NCI-H82 treated with DMSO at 0.1 percent for 48 hours (cell line): ENCODE measurements around the gene ZNF304.

Experiments used
- DNase-seq: peaks from one replicate; lab custom pipeline; 2025; ENCODE audit not compliant: unreplicated experiment; lab: John Stamatoyannopoulos, UW

The ZNF304 gene

DNA sequence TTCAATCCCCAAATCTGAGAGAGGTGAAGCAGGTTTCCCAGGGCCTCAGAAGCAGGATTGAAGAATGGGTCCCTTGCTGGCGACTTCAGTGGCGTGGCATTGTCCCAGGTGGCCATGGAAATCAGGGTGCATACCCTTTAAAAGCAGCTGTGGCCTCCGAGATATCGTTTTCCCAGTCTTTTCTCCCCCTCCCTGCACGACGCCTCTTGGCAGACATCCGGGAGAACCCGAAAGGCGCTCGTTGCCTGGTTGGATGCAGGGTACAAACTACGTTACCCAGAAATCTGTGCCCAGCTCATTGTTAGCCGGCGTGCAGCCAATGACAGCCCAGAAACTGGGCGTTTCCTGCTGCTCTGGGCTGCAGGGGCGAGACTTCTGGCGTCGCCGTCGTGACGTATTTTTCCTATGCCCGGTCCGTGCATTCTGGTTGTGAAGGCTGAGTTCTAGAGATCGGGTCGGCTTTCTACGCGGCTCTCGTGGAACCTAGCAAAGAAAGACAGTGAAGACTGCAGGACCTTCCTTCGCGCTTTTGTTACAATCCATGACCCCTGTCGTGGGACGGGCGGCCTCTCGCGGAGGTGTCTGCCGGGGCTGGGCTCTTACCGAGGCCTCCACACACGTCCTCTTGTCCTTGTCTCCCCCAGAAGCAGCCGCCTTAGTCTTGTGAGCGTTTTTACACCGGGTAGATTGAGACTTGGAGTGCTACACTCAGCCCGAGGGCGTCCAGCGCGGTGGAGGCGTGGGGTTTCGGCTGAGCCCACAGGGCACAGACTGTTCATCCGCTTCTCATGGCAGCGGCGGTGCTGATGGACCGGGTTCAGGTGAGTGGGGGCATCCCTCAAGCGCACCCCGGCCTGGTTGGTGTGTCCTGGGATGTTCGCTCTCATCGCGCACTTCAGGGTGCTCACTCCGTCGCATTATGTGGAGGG is at the start of gene ZNF304:
Gene ZNF304, plus strand, starts transcription at position 395 of the 929 bp plus-strand sequence. Its CDS starts 394 bp downstream, at position 789.
- peak; percentile 79 for DNase-seq

DNA sequence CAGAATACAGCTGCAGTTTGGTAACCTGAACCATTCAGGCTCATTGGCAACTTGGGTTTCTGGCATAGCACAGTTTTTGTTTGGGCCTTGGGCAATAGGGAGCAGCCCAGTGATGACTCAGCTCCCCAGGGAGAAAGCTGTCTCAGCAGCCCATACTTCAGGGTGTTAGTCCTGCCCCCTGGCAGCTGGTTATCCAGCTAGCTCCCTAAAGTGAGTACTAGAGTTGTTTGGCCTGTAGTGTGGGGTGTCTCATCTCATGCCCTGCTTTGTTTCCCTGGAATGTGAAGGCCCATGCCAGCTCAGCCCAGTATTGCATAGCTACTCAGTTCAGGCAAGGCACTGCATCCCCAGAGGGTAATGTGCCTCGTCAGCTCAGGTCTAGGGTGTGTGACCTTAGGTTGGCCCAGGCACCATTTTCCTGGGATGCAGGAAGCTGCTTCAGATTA is 49.0 kb upstream of the ZNF304 start:
- DNase-seq, result no peak

DNA sequence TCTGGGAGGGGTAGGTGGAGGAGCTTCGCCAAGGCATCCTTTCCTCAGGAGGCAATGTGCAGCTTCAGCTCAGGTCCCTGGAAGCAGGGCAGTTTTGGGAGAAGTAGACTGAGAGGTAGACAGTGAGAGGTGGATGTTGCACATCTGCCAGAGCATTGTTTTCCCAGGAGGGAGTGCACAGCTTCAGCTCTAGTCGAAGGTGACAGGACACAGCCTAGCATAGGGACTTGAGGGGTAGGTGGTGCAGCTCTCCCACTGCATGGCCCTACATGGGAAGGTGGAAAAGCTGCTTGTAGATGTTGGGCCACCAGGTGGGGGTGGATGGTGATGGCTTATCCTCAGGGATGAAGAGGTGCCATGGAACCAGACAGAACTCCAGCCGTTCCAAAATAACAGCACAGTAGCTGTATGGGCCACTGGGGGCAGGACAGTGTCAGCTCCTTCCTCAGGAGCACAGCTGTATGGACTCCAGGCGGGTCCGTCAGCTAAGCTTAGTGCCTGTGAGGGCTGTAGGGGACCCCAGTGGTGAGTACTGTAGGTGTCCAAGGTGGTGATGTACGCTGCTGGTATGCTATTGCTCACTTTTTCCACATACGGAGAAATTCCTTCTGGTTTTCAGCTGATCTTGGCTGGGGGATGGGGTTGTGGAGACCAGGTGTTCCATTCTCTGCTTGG is 48.2 kb upstream of the ZNF304 start:
- DNase-seq, result no peak

DNA sequence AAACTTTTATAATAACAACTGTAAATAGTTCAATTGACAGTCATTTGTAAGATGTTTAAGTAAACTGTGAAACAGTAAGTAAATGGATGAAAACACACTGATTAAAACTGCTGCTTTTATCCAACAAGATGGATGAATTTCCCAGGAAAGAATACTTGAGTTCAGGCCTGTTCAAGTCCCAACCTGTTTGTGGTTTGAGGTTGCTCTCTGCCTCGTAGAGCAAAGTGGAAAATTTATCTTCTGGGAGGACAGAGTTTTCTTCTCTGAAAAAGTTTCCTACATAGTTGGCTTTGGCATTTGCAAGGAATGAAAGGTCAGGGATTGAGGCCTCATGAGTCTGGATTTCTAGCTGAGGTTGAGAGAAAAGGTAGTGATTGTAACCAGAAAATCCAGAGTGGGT is 46.0 kb upstream of the ZNF304 start:
- DNase-seq, result no peak

DNA sequence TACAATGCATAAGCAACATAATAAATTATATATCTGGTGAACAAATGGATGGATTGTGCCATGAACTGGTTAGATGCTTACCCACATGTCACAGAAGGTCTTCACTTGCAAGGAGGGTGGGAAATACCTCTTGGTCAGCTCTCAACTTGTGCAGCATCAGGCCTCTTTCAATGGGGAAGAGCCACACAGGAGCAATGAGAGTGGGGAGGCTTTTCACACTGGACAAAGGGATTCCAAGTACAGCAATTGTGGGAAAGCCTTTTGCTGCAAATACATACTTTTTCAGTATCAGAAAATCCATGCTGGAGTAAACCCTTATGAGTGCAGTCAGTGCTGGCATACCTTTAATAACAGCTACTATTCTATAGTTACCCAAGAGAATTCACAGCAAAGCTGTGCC is 42.6 kb upstream of the ZNF304 start:
- no peak for DNase-seq

DNA sequence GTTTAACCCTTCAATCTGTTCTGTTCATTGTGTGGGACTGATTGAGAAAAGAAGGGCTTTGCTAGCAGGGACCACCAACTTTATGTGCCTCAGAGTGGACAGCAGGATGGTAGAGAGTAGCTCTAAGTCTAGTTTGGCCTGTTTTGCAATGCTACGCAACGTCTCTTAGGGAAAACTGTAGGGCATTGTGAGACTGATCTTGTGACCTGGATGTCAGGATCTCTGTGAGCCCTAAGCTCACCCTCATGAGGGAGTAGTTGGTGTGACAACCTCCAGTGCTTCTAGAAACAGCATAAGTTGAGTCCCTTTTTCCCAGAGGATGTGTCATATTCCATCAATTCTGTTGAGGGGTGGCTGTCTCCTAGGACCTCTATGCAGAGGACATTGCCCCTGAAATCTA is 40.3 kb upstream of the ZNF304 start:
- no peak for DNase-seq

DNA sequence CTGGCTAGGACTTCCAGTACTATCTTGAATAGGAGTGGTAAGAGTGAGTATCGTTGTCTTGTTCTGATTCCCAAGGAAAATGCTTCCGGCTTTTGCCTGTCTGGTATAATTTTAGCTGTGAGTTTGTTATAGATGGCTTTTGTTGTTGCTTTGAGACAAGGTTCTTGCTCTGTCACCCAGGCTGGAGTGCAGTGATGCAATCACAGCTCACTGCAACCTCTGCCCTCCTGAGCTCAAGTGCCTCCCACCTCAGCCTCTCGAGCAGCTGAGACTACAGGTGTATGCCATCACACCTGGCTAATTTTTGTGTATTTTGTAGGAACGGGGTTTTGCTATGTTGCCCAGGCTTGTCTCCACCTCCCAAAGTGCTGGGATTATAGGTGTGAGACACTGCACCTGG is 36.9 kb upstream of the ZNF304 start:
- no peak for DNase-seq

DNA sequence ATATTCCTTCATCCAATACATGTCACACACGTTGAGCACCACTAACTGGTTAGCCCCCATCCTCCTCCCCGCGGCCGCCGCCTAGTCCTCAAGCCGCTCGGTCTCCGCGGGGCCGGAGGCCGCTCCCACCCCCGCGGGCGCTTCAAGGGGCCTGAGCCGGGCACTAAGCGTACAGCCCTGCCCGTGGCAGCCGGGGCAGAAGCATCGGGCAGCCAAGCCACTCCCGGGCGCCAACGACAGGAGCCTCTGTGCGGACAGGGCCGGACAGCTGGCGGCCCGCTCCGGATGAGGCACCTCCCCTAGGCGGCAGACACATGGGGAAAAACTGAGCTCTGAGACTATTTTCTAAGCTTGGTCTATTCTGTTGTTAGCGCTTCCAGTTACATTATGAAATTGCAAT is 33.6 kb upstream of the ZNF304 start:
- no peak for DNase-seq

DNA sequence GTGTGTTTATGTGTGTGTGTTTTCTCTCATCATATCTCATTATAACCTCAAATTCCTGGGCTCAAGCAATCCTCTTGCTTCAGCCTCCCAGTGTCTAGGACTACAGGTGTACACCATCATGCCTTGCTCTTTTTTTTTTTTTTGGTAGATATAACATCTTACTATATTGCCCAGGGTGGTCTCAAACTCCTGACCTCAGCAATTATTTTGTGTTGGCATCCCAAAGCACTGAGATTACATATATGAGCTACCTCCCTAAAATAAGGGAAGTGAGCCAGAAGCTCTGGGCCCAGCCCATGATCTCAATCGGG is 31.2 kb upstream of the ZNF304 start:
- no peak for DNase-seq

DNA sequence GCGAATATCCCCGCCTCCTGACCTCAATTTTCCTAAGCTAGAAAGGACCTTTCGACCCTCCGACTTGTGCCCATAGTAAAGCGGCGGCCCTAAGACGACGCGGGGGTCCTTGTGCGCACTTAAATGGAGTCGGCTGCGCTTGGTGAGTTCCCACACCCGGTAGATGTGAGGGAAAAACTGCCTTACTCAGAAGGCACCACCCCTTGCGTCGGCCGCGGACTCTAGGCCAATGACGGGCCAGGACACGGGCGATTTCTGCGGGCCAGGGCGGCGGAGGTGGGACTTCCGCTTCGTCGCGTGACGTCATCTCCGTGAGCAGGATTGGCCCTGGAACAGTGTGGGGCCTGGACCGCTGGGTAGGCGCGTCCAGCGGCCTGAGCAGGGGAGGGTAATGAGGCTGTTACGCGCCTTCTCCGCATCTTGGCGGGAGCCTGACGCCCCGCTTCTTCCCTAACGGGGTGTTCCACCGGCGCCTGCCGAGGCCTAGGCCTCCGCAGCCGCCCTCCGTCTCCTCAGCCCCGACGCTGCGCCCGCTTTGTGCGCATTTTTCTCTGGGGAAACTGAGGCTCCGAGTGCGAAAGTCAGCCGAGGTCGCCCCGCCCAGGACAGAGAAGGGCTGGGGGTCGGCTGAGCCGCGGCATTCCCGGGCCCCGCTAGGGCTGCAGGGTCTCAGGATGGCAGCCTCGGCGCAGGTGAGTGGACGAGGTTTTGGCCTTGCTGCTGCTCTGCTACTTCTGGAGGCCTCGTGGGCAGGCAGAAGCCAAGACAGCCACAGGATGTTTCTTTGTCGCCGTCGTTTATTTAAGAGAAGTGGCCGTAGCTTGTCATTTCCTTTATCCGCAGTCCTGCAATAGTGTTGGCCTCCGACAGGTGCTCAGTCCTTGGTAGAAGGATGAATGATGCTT is 30.6 kb upstream of the ZNF304 start, which contains the start of gene ZNF543:
Gene ZNF543, plus strand, starts transcription at position 293 of the 905 bp plus-strand sequence. Its CDS starts 382 bp downstream, at position 675.
- peak; percentile 80 for DNase-seq

DNA sequence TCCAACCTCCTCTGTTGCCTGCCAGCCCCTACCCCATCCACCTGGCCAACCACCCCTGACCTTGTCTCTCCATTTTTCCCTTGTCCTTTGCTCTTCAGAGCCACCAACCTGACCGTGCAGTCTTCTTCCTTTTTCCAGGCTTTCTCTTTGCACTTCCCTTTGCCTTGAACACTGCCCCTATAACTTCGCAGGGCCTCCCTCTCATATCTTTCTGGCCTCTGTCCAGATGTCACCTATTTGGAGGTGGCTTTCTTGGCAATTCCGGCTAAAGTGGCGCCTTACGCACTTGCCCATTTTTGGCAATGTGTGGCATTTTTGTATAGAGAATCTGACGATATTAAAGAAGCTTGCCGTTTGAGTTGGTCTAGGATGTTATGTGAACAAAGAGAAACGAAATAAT is 30.0 kb upstream of the ZNF304 start:
- DNase-seq, result no peak

DNA sequence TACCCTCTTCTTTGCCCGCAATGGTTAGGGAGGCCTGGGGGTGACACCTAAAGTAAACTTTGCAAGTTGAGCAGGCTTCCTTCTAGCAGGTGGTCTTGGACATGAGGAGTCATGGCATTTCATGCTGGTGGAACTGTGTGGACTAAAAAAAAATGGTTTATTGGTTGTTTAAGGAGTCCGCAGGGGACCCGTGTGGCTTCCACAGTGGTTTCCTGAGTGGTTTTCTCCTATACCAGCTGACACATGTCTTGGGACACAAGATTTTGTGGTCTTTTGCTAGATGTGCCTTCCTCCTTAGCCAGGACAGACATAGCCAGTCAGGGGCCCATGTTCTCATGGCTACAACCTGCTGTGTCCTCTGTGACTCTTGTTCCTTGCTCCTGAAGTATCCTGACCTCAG is 29.3 kb upstream of the ZNF304 start:
- no peak for DNase-seq

DNA sequence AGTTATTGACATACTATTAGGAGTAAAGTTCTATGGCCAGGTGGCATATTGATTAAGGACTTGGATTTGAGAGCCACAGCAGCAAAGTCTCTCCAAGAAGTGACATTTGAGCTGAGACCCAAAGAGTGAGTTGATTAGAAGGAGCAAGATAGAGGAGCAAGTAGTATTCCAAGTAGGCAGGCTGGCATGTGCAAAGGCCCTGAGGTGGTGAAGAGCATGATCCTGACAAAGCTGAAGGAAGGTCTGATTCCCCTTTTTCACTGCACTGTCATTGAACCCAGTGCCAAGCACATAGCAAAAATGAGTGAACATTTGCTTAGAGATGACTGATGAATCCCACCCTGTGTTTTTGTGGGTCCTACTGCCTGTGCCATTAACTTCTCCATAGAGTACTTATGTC is 26.1 kb upstream of the ZNF304 start:
- DNase-seq, result no peak

DNA sequence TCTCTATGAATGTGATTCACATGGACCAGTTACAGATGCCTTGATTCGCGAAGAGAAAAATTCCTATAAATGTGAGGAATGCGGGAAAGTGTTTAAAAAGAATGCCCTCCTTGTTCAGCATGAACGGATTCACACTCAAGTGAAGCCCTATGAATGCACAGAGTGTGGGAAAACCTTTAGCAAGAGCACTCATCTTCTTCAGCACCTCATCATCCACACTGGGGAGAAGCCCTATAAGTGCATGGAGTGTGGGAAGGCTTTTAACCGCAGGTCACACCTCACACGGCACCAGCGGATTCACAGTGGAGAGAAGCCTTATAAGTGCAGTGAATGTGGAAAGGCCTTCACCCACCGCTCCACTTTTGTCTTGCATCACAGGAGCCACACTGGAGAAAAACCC is 23.1 kb upstream of the ZNF304 start:
- DNase-seq, result no peak

DNA sequence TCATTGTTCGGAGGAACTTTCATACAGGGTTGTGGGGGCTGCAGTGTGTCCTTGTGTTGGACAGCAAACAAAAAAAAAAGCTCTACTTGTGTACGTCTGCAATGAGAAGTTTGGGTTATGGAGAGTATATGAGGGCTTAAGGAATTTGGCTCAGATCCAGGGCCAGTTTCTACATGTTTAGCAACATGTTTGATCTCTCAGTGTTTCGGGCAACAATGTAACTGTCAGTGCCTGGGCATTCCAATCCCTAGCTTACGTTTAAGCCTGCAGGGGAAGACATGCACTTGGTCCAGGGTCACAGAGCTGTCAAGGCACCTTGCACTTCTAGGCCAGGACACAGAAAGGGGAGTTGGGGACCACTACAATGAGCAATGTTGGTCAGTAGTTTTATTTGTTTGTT is 16.9 kb upstream of the ZNF304 start:
- DNase-seq, result no peak

DNA sequence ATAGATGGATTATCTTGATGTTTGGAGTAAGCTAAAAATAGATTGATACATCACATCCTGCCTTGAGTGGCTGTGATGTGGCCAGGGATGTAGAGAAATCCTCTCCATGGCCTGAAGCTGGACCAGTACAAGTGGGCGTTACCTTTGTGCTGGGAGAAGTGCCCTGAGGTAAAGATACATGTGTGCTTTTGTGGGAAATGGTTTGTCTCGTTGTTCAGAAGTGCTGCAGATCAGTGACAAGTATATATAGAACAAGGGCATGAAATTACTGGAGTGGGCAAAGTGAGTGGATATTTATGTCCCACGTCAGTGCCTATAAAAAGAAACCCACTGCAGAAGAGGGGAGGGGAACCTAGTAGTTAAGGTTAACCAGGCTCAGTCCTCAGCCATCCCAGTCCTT is 12.2 kb upstream of the ZNF304 start:
- no peak for DNase-seq

DNA sequence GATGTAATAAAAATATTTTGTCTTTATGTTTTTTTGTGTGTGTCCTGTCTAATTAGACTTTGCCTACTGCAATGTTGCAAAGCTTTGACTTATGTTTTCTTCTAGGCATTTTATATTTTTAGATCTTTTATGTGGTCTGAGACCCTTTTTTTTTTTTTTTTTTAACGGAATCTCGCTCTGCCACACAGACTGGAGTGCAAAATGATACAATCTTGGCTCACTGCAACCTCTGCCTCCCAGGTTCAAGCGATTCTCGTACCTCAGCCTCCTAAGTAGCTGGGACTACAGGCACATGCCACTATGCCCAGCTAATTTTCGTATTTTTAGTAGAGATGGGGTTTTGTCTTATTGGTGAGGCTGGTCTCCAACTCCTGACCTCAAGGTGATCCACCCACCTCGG is 8.5 kb upstream of the ZNF304 start:
- no peak for DNase-seq

DNA sequence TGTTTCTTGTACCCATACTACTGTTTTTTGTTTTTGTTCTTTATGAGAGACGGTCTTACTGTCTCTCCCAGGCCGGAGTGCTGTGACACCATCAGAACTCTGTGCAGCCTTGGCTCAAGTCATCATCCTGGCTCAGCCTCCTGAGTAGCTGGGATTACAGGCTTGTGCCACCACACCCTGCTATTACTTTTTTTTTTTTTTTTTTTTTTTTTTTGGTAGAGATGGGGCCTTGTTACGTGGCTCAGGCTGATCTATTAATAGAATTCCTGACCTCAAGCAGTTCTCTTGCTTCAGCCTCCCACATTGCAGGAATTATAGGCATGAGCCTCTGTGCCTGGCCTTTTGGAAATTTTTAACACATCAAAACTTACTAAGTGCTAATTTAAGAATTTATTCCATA is 2.9 kb upstream of the ZNF304 start:
- DNase-seq, result no peak

DNA sequence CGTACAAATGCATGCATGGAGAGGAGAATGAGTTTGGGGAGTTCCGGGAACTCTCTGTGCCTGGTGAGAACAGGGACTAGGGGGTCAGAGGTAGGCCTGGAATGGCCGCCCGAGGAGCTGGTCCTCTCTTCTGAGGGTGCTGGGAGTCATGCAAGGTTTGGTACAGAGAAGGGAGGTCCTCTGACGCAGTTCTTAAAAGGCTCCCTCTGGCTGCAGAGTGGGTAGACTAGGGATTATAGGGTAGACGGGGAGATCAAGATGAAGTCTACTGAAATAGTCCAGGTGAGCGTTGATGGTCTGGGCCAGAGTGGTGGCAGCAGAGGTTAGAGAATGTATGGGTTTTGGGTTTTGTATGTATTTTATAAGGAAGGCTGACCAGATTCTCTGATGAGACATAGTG is 796 bp downstream of the ZNF304 start:
- no peak for DNase-seq

DNA sequence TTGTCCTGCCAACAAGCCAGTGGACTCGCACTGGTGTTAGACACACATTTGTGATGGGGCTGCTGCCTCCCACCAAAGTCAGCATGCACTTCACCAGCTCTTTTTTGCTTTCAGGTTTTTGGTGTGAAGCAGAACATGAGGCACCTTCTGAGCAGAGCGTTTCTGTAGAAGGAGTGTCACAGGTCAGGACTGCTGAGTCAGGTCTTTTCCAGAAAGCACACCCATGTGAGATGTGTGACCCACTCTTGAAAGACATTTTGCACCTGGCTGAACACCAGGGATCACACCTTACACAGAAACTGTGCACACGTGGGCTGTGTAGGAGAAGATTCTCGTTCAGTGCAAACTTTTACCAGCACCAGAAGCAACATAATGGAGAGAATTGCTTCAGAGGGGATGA is 4.8 kb downstream of the ZNF304 start:
- DNase-seq, result no peak

DNA sequence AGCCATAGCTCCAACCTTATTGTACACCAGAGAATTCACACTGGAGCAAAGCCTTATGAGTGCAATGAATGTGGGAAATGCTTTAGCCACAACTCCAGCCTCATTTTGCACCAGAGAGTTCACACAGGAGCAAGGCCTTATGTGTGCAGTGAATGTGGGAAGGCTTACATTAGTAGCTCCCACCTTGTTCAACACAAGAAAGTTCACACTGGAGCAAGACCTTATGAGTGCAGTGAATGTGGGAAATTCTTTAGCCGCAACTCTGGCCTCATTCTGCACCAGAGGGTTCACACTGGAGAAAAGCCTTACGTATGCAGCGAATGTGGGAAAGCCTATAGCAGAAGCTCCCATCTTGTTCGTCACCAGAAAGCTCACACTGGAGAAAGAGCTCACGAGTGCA is 6.3 kb downstream of the ZNF304 start:
- DNase-seq, result no peak
